Middle frontal gyrus (tissue), 1 donor: ENCODE measurements around the gene PLXNA2.

Experiments
- DNase-seq: peaks from one replicate; pipeline ENCODE4 v3.0.0-alpha.2; 2015; ENCODE audit warnings: low spot score; ENCODE audit errors: extremely low spot score

PLXNA2 gene

GRCh38 chr1:208243967-208244916 is at the start of gene PLXNA2:
TSS of gene PLXNA2 (minus strand) at chr1:208244384. CDS start at chr1:208217922, 26,462 bp downstream.
- DNase-seq, result no peak

- no peak for DNase-seq
Observed at GRCh38 chr1:208292908-208293307, 48.7 kb upstream of the PLXNA2 start.

GRCh38 chr1:208291923-208292711 is 47.9 kb upstream of the PLXNA2 start:
- DNase-seq, result no peak

GRCh38 chr1:208291129-208291528 is 46.9 kb upstream of the PLXNA2 start:
- DNase-seq, result no peak

- DNase-seq, result no peak
Observed at GRCh38 chr1:208289716-208290115, 45.5 kb upstream of the PLXNA2 start.

- DNase-seq, result no peak
Observed at GRCh38 chr1:208288495-208288894, 44.3 kb upstream of the PLXNA2 start.

GRCh38 chr1:208280681-208281450 is 36.7 kb upstream of the PLXNA2 start:
- no peak for DNase-seq

- no peak for DNase-seq
Observed at GRCh38 chr1:208279826-208280588, 35.8 kb upstream of the PLXNA2 start.

GRCh38 chr1:208278638-208279037 is 34.5 kb upstream of the PLXNA2 start:
- DNase-seq, result no peak

GRCh38 chr1:208276757-208277435 is 32.7 kb upstream of the PLXNA2 start:
- DNase-seq, result no peak

GRCh38 chr1:208275083-208275482 is 30.9 kb upstream of the PLXNA2 start:
- no peak for DNase-seq

- DNase-seq, result no peak
Observed at GRCh38 chr1:208273386-208274017, 29.3 kb upstream of the PLXNA2 start.

- DNase-seq, result no peak
Observed at GRCh38 chr1:208272713-208273112, 28.5 kb upstream of the PLXNA2 start.

- no peak for DNase-seq
Observed at GRCh38 chr1:208272311-208272710, 28.1 kb upstream of the PLXNA2 start.

- no peak for DNase-seq
Observed at GRCh38 chr1:208271236-208271635, 27.1 kb upstream of the PLXNA2 start.

- DNase-seq, result no peak
Observed at GRCh38 chr1:208270651-208271141, 26.5 kb upstream of the PLXNA2 start.

- DNase-seq, result no peak
Observed at GRCh38 chr1:208269338-208269666, 25.1 kb upstream of the PLXNA2 start.

GRCh38 chr1:208268541-208269337 is 24.6 kb upstream of the PLXNA2 start:
- DNase-seq, result no peak

GRCh38 chr1:208265525-208265924 is 21.3 kb upstream of the PLXNA2 start:
- DNase-seq, result no peak
